HG03378 (cell line): ENCODE data around the gene EXOC5.

ENCODE experiments used
- ATAC-seq: cut with Tn5 transposase; IDR thresholded peaks from one replicate; pipeline ENCODE4 v1.9.1; 2021; ENCODE audit warnings: mild to moderate bottlenecking, moderate library complexity; ENCODE audit not compliant: unreplicated experiment

The EXOC5 gene

GRCh38 chr14:57169901-57170300, 98.8 kb downstream of the EXOC5 start:
- ATAC-seq: no peak

DNA sequence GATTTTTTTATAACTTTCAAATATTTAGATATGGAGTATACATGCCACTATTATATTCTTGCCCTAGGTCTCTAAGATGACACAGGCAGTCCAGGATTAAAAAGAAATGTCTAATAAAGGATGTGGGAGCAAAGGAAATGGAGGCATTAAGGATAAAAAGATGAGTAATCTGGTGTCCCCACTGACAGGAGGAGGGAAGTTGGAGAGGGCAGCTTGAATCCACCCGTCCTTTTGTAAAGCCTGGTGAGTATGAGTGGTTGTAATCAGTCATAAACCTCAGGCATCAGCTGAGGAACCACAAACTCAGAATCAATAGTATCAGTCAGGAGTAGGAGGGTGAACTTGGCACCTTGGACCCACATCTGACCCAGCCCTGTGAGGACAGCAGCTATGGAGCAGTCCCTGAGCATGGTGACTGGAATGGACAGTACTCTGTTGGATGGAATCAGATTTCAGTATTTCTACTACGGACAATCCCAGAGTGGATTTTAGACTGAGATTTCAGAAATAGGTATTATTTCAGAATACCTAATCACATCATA, 100.5 kb downstream of the EXOC5 start:
- ATAC-seq: no peak

DNA sequence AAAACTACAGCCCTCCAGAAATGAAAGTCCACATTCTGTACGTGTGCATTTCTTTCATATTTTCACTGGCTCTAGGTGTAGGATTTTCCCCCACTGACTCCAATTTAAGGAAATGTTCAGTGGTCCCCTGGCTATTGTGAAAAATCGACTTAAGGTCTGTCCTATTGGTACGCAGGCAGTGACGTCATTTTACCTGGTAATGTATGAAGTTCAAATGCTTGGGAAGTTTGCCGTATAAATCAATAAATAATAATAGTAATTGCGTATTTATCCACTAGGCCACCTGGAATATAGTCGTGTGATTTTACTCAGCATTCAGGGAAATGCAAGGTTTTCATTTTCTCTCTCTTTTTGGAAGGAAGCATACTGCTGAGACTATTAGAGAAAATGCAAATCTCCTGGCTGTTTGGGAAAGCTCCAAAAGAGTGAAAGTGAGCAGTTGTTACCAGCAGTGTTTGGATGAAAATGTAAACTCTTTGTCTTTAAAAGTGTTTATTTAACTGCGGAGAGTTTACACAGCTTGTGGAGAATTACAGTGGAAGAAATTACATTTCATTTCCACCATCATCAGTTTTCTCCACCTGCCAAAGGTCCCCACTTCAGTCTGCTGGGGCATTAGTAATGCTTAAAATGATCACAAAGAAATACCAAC, 107.0 kb downstream of the EXOC5 start:
- ATAC-seq: no peak

GRCh38 chr14:57160333-57160732, 108.4 kb downstream of the EXOC5 start:
- no peak for ATAC-seq

- ATAC-seq: no peak
Measured at GRCh38 chr14:57153286-57153685, 115.4 kb downstream of the EXOC5 start.
